ENCODE data around the gene DUSP6.

DUSP6 gene, protein sequence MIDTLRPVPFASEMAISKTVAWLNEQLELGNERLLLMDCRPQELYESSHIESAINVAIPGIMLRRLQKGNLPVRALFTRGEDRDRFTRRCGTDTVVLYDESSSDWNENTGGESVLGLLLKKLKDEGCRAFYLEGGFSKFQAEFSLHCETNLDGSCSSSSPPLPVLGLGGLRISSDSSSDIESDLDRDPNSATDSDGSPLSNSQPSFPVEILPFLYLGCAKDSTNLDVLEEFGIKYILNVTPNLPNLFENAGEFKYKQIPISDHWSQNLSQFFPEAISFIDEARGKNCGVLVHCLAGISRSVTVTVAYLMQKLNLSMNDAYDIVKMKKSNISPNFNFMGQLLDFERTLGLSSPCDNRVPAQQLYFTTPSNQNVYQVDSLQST

GRCh38 chr12:89352492-89353187, at the start of gene DUSP6:
Gene DUSP6, minus strand, starts transcription at chr12:89352501. Its CDS starts 462 bp downstream, at chr12:89352039.
- TF ChIP-seq, protein P1, sequence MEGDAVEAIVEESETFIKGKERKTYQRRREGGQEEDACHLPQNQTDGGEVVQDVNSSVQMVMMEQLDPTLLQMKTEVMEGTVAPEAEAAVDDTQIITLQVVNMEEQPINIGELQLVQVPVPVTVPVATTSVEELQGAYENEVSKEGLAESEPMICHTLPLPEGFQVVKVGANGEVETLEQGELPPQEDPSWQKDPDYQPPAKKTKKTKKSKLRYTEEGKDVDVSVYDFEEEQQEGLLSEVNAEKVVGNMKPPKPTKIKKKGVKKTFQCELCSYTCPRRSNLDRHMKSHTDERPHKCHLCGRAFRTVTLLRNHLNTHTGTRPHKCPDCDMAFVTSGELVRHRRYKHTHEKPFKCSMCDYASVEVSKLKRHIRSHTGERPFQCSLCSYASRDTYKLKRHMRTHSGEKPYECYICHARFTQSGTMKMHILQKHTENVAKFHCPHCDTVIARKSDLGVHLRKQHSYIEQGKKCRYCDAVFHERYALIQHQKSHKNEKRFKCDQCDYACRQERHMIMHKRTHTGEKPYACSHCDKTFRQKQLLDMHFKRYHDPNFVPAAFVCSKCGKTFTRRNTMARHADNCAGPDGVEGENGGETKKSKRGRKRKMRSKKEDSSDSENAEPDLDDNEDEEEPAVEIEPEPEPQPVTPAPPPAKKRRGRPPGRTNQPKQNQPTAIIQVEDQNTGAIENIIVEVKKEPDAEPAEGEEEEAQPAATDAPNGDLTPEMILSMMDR (IDR thresholded peaks at IDR 0.05): peak; percentile 47
- H3K27me3 ChIP-seq: no peaks in the 10 kb centered on the region
- peak within 1 kb of the TSS; percentile 97 for H3K27ac ChIP-seq
- no peaks in the 10 kb centered on the region for H3K9me3 ChIP-seq
- H3K36me3 ChIP-seq: peaks cover 28% of the 10 kb centered on the region
- peak within 1 kb of the TSS; percentile 73 to 90 for H3K4me3 ChIP-seq (ENCODE audit: low read depth in 1 of 2, low read length in 1 of 2)
- peaks cover 52 to 61% of the 10 kb centered on the region in 2 experiments for H3K4me1 ChIP-seq (ENCODE audit: control insufficient read depth in 1 of 2, insufficient read depth in 1 of 2, low read depth in 1 of 2, low read length in 1 of 2)

GRCh38 chr12:89401433-89402058, 49.2 kb upstream of the DUSP6 start:
- Histone ChIP-seq H3K27ac (no peak overlapping the region), H3K9me3 (no peaks in the 10 kb centered on the region), H3K27me3 (no peaks in the 10 kb centered on the region), H3K4me1 (ENCODE audit: control insufficient read depth in 1 of 2, insufficient read depth in 1 of 2, low read depth in 1 of 2, low read length in 1 of 2) (peaks cover 0 to 13% of the 10 kb centered on the region in 2 experiments), H3K36me3 (no peaks in the 10 kb centered on the region), H3K4me3 (ENCODE audit: low read depth in 1 of 2, low read length in 1 of 2) (no peak overlapping the region)
- TF ChIP-seq, protein P1 (IDR thresholded peaks at IDR 0.05): no peak

DNA sequence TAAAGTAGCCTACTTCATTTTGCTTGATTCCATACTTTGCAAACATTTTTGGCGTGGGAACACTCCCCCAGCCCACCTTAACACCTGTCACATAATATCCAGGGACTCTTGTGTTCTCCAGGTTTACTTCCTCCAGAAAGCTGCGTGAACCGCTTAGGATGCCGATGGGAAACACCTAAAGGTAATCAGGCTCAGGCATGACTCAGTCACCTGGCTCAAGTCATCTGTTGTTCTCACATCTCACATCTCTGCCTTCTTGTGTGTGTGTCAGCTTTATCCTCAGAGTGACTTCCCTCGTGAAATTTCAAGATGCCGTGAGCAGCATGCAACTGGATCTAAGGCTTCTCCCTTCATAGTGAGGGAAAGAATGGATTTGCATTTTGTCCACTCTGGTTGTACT, 48.1 kb upstream of the DUSP6 start:
- peaks cover 0 to 13% of the 10 kb centered on the region in 2 experiments for H3K4me1 ChIP-seq (ENCODE audit: control insufficient read depth in 1 of 2, insufficient read depth in 1 of 2, low read depth in 1 of 2, low read length in 1 of 2)
- no peaks in the 10 kb centered on the region for H3K27me3 ChIP-seq
- no peaks in the 10 kb centered on the region for H3K36me3 ChIP-seq
- H3K9me3 ChIP-seq: no peaks in the 10 kb centered on the region
- H3K4me3 ChIP-seq (ENCODE audit: low read depth in 1 of 2, low read length in 1 of 2): no peak overlapping the region
- TF ChIP-seq, protein P1 (IDR thresholded peaks at IDR 0.05): no peak
- H3K27ac ChIP-seq: no peak overlapping the region

DNA sequence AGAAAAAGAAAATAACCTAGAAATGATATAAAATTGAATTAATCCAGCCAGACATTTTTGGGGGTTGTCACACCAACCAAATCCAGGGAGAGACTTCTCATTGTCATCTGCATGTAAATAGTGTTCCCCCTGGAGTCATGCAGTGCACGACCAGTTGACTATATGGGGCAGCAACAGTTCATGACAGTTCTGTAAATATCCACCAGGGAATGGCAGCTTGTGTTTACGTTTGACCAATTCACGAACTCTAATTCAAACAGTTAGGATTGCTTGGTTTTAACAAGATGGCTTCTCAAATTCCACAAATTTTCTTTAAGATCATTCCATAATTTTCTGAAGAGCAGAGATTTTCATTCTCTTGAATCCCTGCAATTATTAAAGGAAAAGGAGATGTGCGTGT, 43.4 kb upstream of the DUSP6 start:
- Histone ChIP-seq H3K4me1 (ENCODE audit: control insufficient read depth in 1 of 2, insufficient read depth in 1 of 2, low read depth in 1 of 2, low read length in 1 of 2) (peaks cover 35 to 47% of the 10 kb centered on the region in 2 experiments), H3K27ac (no peak overlapping the region), H3K27me3 (no peaks in the 10 kb centered on the region), H3K36me3 (no peaks in the 10 kb centered on the region), H3K9me3 (no peaks in the 10 kb centered on the region), H3K4me3 (ENCODE audit: low read depth in 1 of 2, low read length in 1 of 2) (no peak overlapping the region)
- TF ChIP-seq, protein P1 (IDR thresholded peaks at IDR 0.05): no peak

DNA sequence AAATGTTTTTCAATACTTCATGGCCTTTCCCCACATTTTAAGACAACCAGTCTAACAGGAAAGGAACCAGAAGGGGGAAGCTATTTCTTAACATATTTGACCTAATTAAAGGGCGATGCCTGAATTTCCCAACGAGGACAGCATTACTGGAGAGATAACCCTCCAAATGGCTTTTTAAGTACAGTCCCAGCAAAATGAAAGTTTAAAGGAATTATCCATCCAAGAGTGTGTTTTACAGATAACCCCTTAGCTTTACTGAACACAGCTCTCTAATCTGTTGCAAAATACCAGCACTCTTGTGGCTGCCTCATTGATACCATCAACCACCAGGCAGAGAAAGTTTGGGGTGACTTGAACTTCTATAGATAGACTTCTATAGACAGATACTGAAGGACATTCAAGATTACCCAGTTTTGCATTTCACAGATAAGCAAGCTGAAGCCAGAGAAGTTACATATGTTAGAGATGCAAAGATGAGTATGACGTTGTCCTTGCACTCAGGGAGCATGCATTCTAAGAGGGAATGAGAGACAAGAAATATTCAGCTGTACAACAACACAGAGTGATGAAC, 41.3 kb upstream of the DUSP6 start:
- Histone ChIP-seq H3K36me3 (no peaks in the 10 kb centered on the region), H3K4me3 (ENCODE audit: low read depth in 1 of 2, low read length in 1 of 2) (no peak overlapping the region), H3K9me3 (no peaks in the 10 kb centered on the region), H3K4me1 (ENCODE audit: control insufficient read depth in 1 of 2, insufficient read depth in 1 of 2, low read depth in 1 of 2, low read length in 1 of 2) (peaks cover 49 to 63% of the 10 kb centered on the region in 2 experiments), H3K27me3 (no peaks in the 10 kb centered on the region), H3K27ac (peak overlapping the region; percentile 67)
- TF ChIP-seq, protein P1 (IDR thresholded peaks at IDR 0.05): no peak
